SK-N-SH (cell line): ENCODE data around the gene LTC4S. TPM values are rescaled to one million over a fixed set of nuclear protein-coding genes. Genes with fewer than 3 reads are reported as not detected.

ENCODE experiments used
- CTCF ChIA-PET: fragments of 300-600, 350-600 bp; formaldehyde crosslinking; extraction: SDS; loops from one replicate; lab custom pipeline; 2021; lab: Yijun Ruan, JAX
- POLR2A ChIA-PET: fragments of 350-600 bp; sonication (Branson Sonifier 250); formaldehyde crosslinking; extraction: SDS; loops from one replicate; lab custom pipeline; 2020; ENCODE audit warnings: antibody characterized with exemption, inconsistent platforms; lab: Yijun Ruan, JAX
- DNase-seq: peaks from one replicate; pipeline ENCODE4 v3.0.0; 2012
- H2AFZ ChIP-seq: fragments of 200-600 bp; sonication (generic); 2 replicates; pipeline ENCODE4 v1.8.1; 2016; ENCODE audit warnings: antibody characterized with exemption, mild to moderate bottlenecking, low read depth
- H3F3A ChIP-seq: fragments of 200-600 bp; sonication (generic); replicated peaks from 2 replicates; pipeline ENCODE3; 2016; ENCODE audit warnings: antibody characterized with exemption, mild to moderate bottlenecking; ENCODE audit not compliant: insufficient read depth
- H3K27ac ChIP-seq, 2 experiments: fragments of 200-500 bp in 1 of 2; fragments of 200-600 bp in 1 of 2; sonication (Bioruptor generic) in 1 of 2; sonication (generic), shearing (Covaris generic) in 1 of 2; 2 replicates each; pipeline versions ENCODE4 v1.5.1 to v1.6.1; 2014 to 2016; ENCODE audit warnings: low read depth in 2 of 2, inconsistent platforms in 1 of 2, low read length in 1 of 2, mild to moderate bottlenecking in 1 of 2, mixed read lengths in 1 of 2
- H3K27me3 ChIP-seq: fragments of 200-600 bp; sonication (generic), shearing (Covaris generic); 2 replicates; pipeline ENCODE4 v1.6.1; 2016; ENCODE audit warnings: mixed run types; ENCODE audit not compliant: insufficient read depth
- H3K36me3 ChIP-seq, 2 experiments: fragments of 200-500 bp in 1 of 2; fragments of 200-600 bp in 1 of 2; sonication (Bioruptor generic) in 1 of 2; sonication (generic) in 1 of 2; replicated peaks in 1 of 2; 2 replicates each; pipeline versions ENCODE3 to v1.5.1; 2014 to 2016; ENCODE audit warnings: low read length in 1 of 2, mild to moderate bottlenecking in 1 of 2; ENCODE audit not compliant: insufficient read depth in 2 of 2, control insufficient read depth in 1 of 2
- H3K4me1 ChIP-seq, 2 experiments: fragments of 200-500 bp in 1 of 2; fragments of 200-600 bp in 1 of 2; sonication (Bioruptor generic) in 1 of 2; sonication (generic), shearing (Covaris generic) in 1 of 2; 2 replicates each; pipeline versions ENCODE4 v1.5.1 to v1.6.1; 2014 to 2016; ENCODE audit warnings: low read depth in 1 of 2, low read length in 1 of 2, mixed run types in 1 of 2; ENCODE audit not compliant: insufficient read depth in 2 of 2, control insufficient read depth in 1 of 2
- H3K4me2 ChIP-seq: fragments of 200-600 bp; sonication (generic), shearing (Covaris generic); 2 replicates; pipeline ENCODE4 v1.6.1; 2017; ENCODE audit warnings: mixed run types
- H3K4me3 ChIP-seq, 2 experiments: fragments of 200-500 bp in 1 of 2; fragments of 200-600 bp in 1 of 2; sonication (Bioruptor generic) in 1 of 2; sonication (generic), shearing (Covaris generic) in 1 of 2; 2 replicates each; pipeline versions ENCODE4 v1.5.1 to v1.8.1; 2014 to 2016; ENCODE audit warnings: low read depth in 2 of 2, inconsistent platforms in 1 of 2, low read length in 1 of 2, mild to moderate bottlenecking in 1 of 2, mixed read lengths in 1 of 2, moderate library complexity in 1 of 2
- H3K79me2 ChIP-seq: fragments of 200-600 bp; sonication (generic); 2 replicates; pipeline ENCODE4 v1.8.1; 2017; ENCODE audit warnings: mild to moderate bottlenecking; ENCODE audit not compliant: insufficient read depth
- H3K9ac ChIP-seq: fragments of 200-600 bp; sonication (generic); 2 replicates; pipeline ENCODE4 v1.6.1; 2017; ENCODE audit warnings: mixed run types
- H3K9me2 ChIP-seq: fragments of 200-600 bp; sonication (generic); 2 replicates; pipeline ENCODE4 v1.6.1; 2017; ENCODE audit warnings: mixed run types
- H3K9me3 ChIP-seq: fragments of 200-600 bp; sonication (generic); 2 replicates; pipeline ENCODE4 v1.6.1; 2017; ENCODE audit warnings: mixed run types, mild to moderate bottlenecking, moderate library complexity
- H4K20me1 ChIP-seq: fragments of 200-600 bp; sonication (generic); 2 replicates; pipeline ENCODE4 v1.6.1; 2017; ENCODE audit warnings: mild to moderate bottlenecking, mixed run types; ENCODE audit not compliant: insufficient read depth
- ELF1 ChIP-seq: IDR thresholded peaks from 2 replicates; pipeline ENCODE4 v1.4.0; 2012
- FOSL2 ChIP-seq: IDR thresholded peaks from 2 replicates; pipeline ENCODE4 v1.4.0; 2012; ENCODE audit warnings: low read depth, mild to moderate bottlenecking, moderate library complexity, borderline replicate concordance
- FOXM1 ChIP-seq: IDR thresholded peaks from 2 replicates; pipeline ENCODE4 v1.4.0; 2012; ENCODE audit warnings: low read depth, mild to moderate bottlenecking
- GABPA ChIP-seq: IDR thresholded peaks from 2 replicates; pipeline ENCODE4 v1.4.0; 2012; ENCODE audit warnings: low read depth, mild to moderate bottlenecking
- GATA2 ChIP-seq: sonication (generic); formaldehyde crosslinking; IDR thresholded peaks from 2 replicates; pipeline ENCODE4 v1.5.0; 2020; ENCODE audit warnings: mild to moderate bottlenecking, missing genetic modification reagents
- MEF2A ChIP-seq: IDR thresholded peaks from 2 replicates; pipeline ENCODE4 v1.4.0; 2012; ENCODE audit warnings: low read depth, borderline replicate concordance
- NFIC ChIP-seq: IDR thresholded peaks from 2 replicates; pipeline ENCODE4 v1.4.0; 2012; ENCODE audit warnings: borderline replicate concordance
- NRF1 ChIP-seq: IDR thresholded peaks from 2 replicates; pipeline ENCODE4 v1.6.1; 2012; ENCODE audit warnings: low read depth, mild to moderate bottlenecking, low read length
- POLR2AphosphoS5 ChIP-seq: IDR thresholded peaks from 2 replicates; pipeline ENCODE4 v1.6.1; 2012; ENCODE audit warnings: low read depth, low read length
- RAD21 ChIP-seq: IDR thresholded peaks from 2 replicates; pipeline ENCODE4 v1.6.1; 2012; ENCODE audit warnings: mild to moderate bottlenecking, low read length
- RFX5 ChIP-seq: IDR thresholded peaks from 2 replicates; pipeline ENCODE4 v1.6.1; 2012; ENCODE audit warnings: mild to moderate bottlenecking, improper control_type of control experiment, low read length
- RXRA ChIP-seq: IDR thresholded peaks from 2 replicates; pipeline ENCODE4 v1.4.0; 2012; ENCODE audit warnings: low read depth, mild to moderate bottlenecking, borderline replicate concordance
- SIN3A ChIP-seq: IDR thresholded peaks from 2 replicates; pipeline ENCODE4 v1.6.1; 2012; ENCODE audit warnings: low read depth, mild to moderate bottlenecking, low read length, moderate library complexity, borderline replicate concordance
- SMC3 ChIP-seq: IDR thresholded peaks from 2 replicates; pipeline ENCODE4 v1.6.1; 2012; ENCODE audit warnings: low read depth, low read length, improper control_type of control experiment
- TCF12 ChIP-seq: IDR thresholded peaks from 2 replicates; pipeline ENCODE4 v1.4.0; 2012
- TEAD4 ChIP-seq: IDR thresholded peaks from 2 replicates; pipeline ENCODE4 v1.4.0; 2012; ENCODE audit warnings: mild to moderate bottlenecking, borderline replicate concordance; ENCODE audit not compliant: insufficient read depth
- YY1 ChIP-seq: IDR thresholded peaks from 2 replicates; pipeline ENCODE4 v1.4.0; 2012; ENCODE audit warnings: low read depth, mild to moderate bottlenecking
- WGBS: methylation state at CpG from one replicate; pipeline ENCODE4 v1.1.6; 2017; ENCODE audit warnings: low lambda C conversion rate; 5-methylcytosine and 5-hydroxymethylcytosine counted together
- polyA plus RNA-seq, 3 experiments: library from polyadenylated mRNA; depleted of rRNA; stranded (reverse); fragments of >200 nt; gene quantifications; 2 replicates each; pipeline ENCODE4 v1.2.3, GENCODE V29; 2012
- TF ChIP-seq, protein P1 (sequence below): fragments of 200-600 bp; sonication (generic); IDR thresholded peaks from 2 replicates; pipeline ENCODE4 v1.6.1; 2017; ENCODE audit warnings: antibody characterized with exemption, mild to moderate bottlenecking, moderate library complexity
- TF ChIP-seq, protein P2 (sequence below): IDR thresholded peaks from 2 replicates; pipeline ENCODE4 v1.4.0; 2012; ENCODE audit warnings: low read depth
- TF ChIP-seq, protein P3 (sequence below): fragments of 150-350 bp; IDR thresholded peaks from 2 replicates; pipeline ENCODE4 v1.6.1; 2016; ENCODE audit warnings: mild to moderate bottlenecking, low read depth, low read length

Gene LTC4S
- polyA plus RNA-seq, 1 of the 3 experiments (the other 2 are of a cell fraction) = 0.43 TPM

DNA sequence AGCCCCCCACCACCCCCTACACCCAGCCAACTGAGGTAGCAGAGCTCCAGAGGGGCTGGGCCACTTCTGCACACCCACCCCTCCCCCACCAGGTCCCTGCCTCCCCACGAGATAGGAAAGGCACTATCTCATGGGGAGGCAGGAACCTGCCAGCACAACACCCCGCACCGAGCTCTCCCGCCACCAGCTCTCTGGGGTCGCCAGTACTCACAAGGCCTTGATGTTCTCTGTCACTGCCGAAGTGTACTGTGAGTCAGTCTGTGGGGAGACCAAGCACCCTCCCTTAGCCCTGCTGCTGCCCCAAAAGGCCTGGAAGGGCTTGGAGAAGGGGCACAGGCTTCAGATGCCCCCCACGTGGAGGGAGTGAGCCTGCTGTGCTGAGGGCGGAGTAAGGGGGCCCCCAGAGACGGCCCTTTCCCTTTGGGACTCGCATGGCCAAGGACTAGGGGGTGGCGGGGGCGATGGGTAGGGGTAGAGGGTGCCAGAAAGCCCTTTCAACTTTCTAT is 7.0 kb downstream of the LTC4S start:
- Histone ChIP-seq H3K27me3 (no peaks in the 10 kb centered on the region), H3K27ac (no peak overlapping the region)
- POLR2A ChIA-PET = no interaction called here
- TF ChIP-seq, protein P1, sequence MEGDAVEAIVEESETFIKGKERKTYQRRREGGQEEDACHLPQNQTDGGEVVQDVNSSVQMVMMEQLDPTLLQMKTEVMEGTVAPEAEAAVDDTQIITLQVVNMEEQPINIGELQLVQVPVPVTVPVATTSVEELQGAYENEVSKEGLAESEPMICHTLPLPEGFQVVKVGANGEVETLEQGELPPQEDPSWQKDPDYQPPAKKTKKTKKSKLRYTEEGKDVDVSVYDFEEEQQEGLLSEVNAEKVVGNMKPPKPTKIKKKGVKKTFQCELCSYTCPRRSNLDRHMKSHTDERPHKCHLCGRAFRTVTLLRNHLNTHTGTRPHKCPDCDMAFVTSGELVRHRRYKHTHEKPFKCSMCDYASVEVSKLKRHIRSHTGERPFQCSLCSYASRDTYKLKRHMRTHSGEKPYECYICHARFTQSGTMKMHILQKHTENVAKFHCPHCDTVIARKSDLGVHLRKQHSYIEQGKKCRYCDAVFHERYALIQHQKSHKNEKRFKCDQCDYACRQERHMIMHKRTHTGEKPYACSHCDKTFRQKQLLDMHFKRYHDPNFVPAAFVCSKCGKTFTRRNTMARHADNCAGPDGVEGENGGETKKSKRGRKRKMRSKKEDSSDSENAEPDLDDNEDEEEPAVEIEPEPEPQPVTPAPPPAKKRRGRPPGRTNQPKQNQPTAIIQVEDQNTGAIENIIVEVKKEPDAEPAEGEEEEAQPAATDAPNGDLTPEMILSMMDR = no peak
- TF ChIP-seq FOXM1 (no peak), NFIC (no peak), TEAD4 (no peak), YY1 (no peak), ELF1 (no peak), GABPA (no peak), RXRA (no peak), MEF2A (no peak), GATA2 (CRISPR knock-in tag) (no peak), NRF1 (no peak), TCF12 (no peak)
- TF ChIP-seq, all 33 proteins: peak for 0
- H3K36me3 ChIP-seq = peaks cover 0 to 49% of the 10 kb centered on the region in 2 experiments
- H3K9me2 ChIP-seq = no peaks in the 10 kb centered on the region
- CTCF ChIA-PET = interaction anchor here (1.1 to 2.2 kb wide), 2 partner anchors 12 to 38 kb away, joined by 3 to 9 read pairs; no protein-coding TSS in a partner anchor
- peaks cover 43% of the 10 kb centered on the region for H3K79me2 ChIP-seq
- no peak overlapping the region for H3K4me2 ChIP-seq
- WGBS = 81% methylated on average over 6 of the region's 12 CpGs
- DNase-seq = no peak
- no peak overlapping the region for H3K4me3 ChIP-seq
- peaks cover 4% of the 10 kb centered on the region for H3F3A ChIP-seq
- H4K20me1 ChIP-seq = peaks cover 37% of the 10 kb centered on the region
- peaks cover 16 to 28% of the 10 kb centered on the region in 2 experiments; a peak in 3 of 4 replicates for H3K4me1 ChIP-seq
- H3K9me3 ChIP-seq = no peaks in the 10 kb centered on the region
- no peak overlapping the region for H2AFZ ChIP-seq
- H3K9ac ChIP-seq = no peak overlapping the region

DNA sequence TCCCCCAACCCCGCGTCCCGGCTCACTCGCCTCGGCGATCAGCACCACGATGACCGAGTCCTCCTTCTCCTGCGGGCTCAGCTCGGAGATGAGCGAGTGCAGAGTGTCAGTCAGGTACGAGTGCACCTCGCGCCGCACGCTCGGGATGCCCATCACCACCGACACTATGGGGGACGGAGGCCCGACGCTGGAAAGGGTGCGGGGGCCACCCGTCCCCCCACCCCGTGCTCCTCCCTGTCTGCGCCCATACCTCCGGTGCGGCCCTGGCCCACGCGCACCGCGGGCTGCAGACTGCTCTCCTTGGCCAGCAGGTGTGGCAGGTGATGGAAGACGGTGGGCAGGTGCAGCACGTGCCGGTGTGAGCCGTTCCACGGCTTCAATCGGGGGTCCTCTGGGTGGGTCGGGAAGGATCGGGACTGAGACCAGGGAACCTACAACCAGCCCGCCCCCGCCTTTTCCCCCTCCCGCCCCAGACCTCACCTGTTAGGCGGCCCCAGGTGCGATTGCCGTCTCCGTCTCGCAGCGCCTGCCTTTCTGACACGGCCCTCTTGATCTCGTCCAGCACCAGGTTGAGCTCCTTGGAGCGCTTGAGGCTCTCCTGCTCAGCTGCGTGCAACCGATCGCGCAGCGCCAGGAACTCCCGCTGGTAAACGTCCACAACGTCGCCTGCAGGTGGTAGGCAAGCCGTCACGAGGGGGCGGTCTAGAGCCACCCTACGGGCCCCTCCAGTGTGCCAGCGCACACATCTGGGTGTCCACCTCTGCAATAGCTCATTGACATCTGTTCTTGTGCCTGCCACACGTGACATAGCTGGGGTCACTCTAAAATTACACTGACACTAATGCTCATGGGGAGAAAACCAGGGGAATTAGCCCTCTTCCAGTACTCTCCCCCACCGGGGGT is 7.8 kb downstream of the LTC4S start:
- H3K27ac ChIP-seq = no peak overlapping the region

More for the DNA sequence above, 7.8 kb downstream of the LTC4S start:
- H3F3A ChIP-seq = peaks cover 3% of the 10 kb centered on the region
- H3K27me3 ChIP-seq = no peaks in the 10 kb centered on the region
- H3K4me2 ChIP-seq = no peak overlapping the region
- H3K4me3 ChIP-seq = no peak overlapping the region; a peak in 1 of 4 replicates
- no peaks in the 10 kb centered on the region for H3K9me2 ChIP-seq
- POLR2A ChIA-PET = no interaction called here
- peaks cover 50% of the 10 kb centered on the region for H3K79me2 ChIP-seq
- CTCF ChIA-PET = interaction anchor here (0.6 to 2.2 kb wide), 12 partner anchors 9 to 122 kb away, joined by 3 to 9 read pairs (median 4); partner anchors contain the start of gene SQSTM1
- H3K9ac ChIP-seq = no peak overlapping the region
- H3K36me3 ChIP-seq = peaks cover 0 to 49% of the 10 kb centered on the region in 2 experiments
- H3K9me3 ChIP-seq = no peaks in the 10 kb centered on the region
- H3K4me1 ChIP-seq = peaks cover 16 to 25% of the 10 kb centered on the region in 2 experiments; a peak in 3 of 4 replicates
- H2AFZ ChIP-seq = no peak overlapping the region
- peaks cover 37% of the 10 kb centered on the region for H4K20me1 ChIP-seq
- 94% methylated on average over 44 of the region's 67 CpGs for WGBS
- peak; percentile 24; the same call in 1 of the 2 replicates for TF ChIP-seq SMC3
- TF ChIP-seq, protein P2, sequence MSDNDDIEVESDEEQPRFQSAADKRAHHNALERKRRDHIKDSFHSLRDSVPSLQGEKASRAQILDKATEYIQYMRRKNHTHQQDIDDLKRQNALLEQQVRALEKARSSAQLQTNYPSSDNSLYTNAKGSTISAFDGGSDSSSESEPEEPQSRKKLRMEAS = no peak
- TF ChIP-seq FOSL2 = no peak
- TF ChIP-seq, protein P3, sequence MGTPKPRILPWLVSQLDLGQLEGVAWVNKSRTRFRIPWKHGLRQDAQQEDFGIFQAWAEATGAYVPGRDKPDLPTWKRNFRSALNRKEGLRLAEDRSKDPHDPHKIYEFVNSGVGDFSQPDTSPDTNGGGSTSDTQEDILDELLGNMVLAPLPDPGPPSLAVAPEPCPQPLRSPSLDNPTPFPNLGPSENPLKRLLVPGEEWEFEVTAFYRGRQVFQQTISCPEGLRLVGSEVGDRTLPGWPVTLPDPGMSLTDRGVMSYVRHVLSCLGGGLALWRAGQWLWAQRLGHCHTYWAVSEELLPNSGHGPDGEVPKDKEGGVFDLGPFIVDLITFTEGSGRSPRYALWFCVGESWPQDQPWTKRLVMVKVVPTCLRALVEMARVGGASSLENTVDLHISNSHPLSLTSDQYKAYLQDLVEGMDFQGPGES = no peak
- TF ChIP-seq RAD21 = peak; percentile 54
- TF ChIP-seq SIN3A = no peak
- no peak for TF ChIP-seq POLR2AphosphoS5
- TF ChIP-seq RXRA = no peak
- no peak for TF ChIP-seq RFX5
- TF ChIP-seq, protein P1 = peak; percentile 30
- peak; percentile 79 for DNase-seq
